Mesendoderm (in vitro differentiated cells): Measurements from ENCODE around the gene STX18.
"Not testable (repeated sequence)": the region's sequence is repeated elsewhere in the genome, so short reads cannot be mapped to it uniquely, and the experiment has no call there.

Experiments
- DNase-seq: peaks from one replicate; pipeline ENCODE4 v3.0.0; 2013
- H2AK5ac ChIP-seq: 2 replicates; pipeline ENCODE4 v1.6.1; 2013; ENCODE audit warnings: low read length, inconsistent platforms
- H2BK120ac ChIP-seq: 2 replicates; pipeline ENCODE4 v1.6.1; 2013; ENCODE audit warnings: low read depth, mild to moderate bottlenecking, low read length, moderate library complexity, mixed read lengths
- H2BK15ac ChIP-seq: replicated peaks from 2 replicates; pipeline ENCODE4 v1.6.1; 2013; ENCODE audit warnings: low read depth, mild to moderate bottlenecking, moderate library complexity
- H2BK5ac ChIP-seq: 2 replicates; pipeline ENCODE4 v1.6.1; 2013; ENCODE audit warnings: low read length, inconsistent platforms
- H3K18ac ChIP-seq: 2 replicates; pipeline ENCODE4 v1.6.1; 2013; ENCODE audit warnings: mild to moderate bottlenecking, low read length, mixed read lengths
- H3K23ac ChIP-seq: one replicate; pipeline ENCODE4 v1.6.1; 2013; ENCODE audit warnings: low read length
- H3K27ac ChIP-seq: 2 replicates; pipeline ENCODE4 v1.5.1; 2013; ENCODE audit warnings: low read depth, mild to moderate bottlenecking, inconsistent platforms, low read length, moderate library complexity
- H3K27me3 ChIP-seq: 2 replicates; pipeline ENCODE4 v1.6.1; 2013; ENCODE audit warnings: low read length, control low read depth, mild to moderate bottlenecking, inconsistent platforms; ENCODE audit not compliant: insufficient read depth, poor library complexity
- H3K36me3 ChIP-seq: 2 replicates; pipeline ENCODE4 v1.6.1; 2013; ENCODE audit warnings: low read length, inconsistent platforms; ENCODE audit not compliant: control insufficient read depth, insufficient read depth
- H3K4ac ChIP-seq: one replicate; pipeline ENCODE4 v1.6.1; 2013; ENCODE audit warnings: low read depth, mild to moderate bottlenecking, low read length, moderate library complexity
- H3K4me1 ChIP-seq: 2 replicates; pipeline ENCODE4 v1.6.1; 2013; ENCODE audit warnings: low read depth, low read length, inconsistent platforms; ENCODE audit not compliant: control insufficient read depth
- H3K4me2 ChIP-seq: 2 replicates; pipeline ENCODE4 v1.6.1; 2013; ENCODE audit warnings: low read length
- H3K4me3 ChIP-seq: 2 replicates; pipeline ENCODE4 v1.5.1; 2013; ENCODE audit warnings: mild to moderate bottlenecking, low read length
- H3K56ac ChIP-seq: one replicate; pipeline ENCODE4 v1.6.1; 2013; ENCODE audit warnings: low read length
- H3K79me1 ChIP-seq: 2 replicates; pipeline ENCODE4 v1.6.1; 2013; ENCODE audit warnings: low read length, inconsistent platforms
- H3K79me2 ChIP-seq: 2 replicates; pipeline ENCODE4 v1.6.1; 2013; ENCODE audit warnings: mild to moderate bottlenecking, low read length; ENCODE audit not compliant: control insufficient read depth, insufficient read depth
- H3K9ac ChIP-seq: 2 replicates; pipeline ENCODE4 v1.6.1; 2013; ENCODE audit warnings: low read length, inconsistent platforms
- H4K5ac ChIP-seq: one replicate; pipeline ENCODE4 v1.6.1; 2013; ENCODE audit warnings: low read length
- H4K8ac ChIP-seq: one replicate; pipeline ENCODE4 v1.6.1; 2013; ENCODE audit warnings: low read depth, mild to moderate bottlenecking, control low read depth, low read length, moderate library complexity
- WGBS: extraction: QIAGEN DNeasy Blood & Tissue Kit; methylation state at CpG from one replicate; pipeline ENCODE4 v1.1.7; 2013; ENCODE audit warnings: low lambda C conversion rate, missing lambda C conversion rate; ENCODE audit not compliant: insufficient coverage; ENCODE audit errors: extremely low coverage; 5-methylcytosine and 5-hydroxymethylcytosine counted together

STX18 gene

DNA sequence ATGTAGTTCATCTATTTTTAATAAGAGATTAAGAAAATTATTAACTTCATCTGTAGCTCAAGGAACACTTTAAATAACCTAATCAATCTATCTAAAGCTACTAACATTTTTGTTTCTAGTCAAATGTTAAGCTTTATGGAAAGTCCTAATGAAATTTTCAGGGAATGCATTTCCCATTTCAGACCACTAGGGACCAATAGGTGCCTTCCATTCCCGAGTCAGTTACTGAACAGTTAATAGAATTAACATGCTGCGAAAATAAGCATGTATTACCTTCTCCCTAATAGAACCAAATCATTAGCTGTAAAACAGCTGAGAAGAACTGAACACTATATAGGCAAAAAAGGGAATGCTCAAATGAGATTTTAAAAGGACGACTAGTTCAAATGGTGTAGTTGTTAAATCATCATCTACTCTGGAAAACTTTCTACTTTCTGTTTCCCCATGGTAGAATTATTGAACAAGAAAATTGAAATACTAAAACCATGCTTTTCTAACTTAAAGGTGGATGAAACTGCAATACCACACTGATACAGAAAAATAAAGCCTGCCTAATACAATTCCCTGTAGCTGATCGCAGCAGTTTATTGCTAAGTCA lies 22.5 kb downstream of the STX18 start:
- no peaks in the 10 kb centered on the region for H3K4me1 ChIP-seq
- no peak overlapping the region for H2BK5ac ChIP-seq
- H3K36me3 ChIP-seq = no peaks in the 10 kb centered on the region
- H3K4me3 ChIP-seq = no peak overlapping the region
- no peak overlapping the region for H2BK15ac ChIP-seq
- H3K4me2 ChIP-seq = no peak overlapping the region
- H3K27ac ChIP-seq = no peak overlapping the region
- no peak overlapping the region for H3K4ac ChIP-seq
- no peak overlapping the region for H2BK120ac ChIP-seq
- H3K79me2 ChIP-seq = no peaks in the 10 kb centered on the region
- no peak overlapping the region for H3K18ac ChIP-seq
- H4K8ac ChIP-seq = no peak overlapping the region
- H3K27me3 ChIP-seq = no peaks in the 10 kb centered on the region
- no peak overlapping the region for H2AK5ac ChIP-seq
- H3K23ac ChIP-seq = no peak overlapping the region
- no peaks in the 10 kb centered on the region for H3K79me1 ChIP-seq
- H4K5ac ChIP-seq = no peak overlapping the region
- no peak overlapping the region for H3K9ac ChIP-seq
- WGBS = no CpG with 5 or more reads among the region's 4 CpGs
- DNase-seq = peak; percentile 29
- H3K56ac ChIP-seq = no peak overlapping the region

- no peak overlapping the region for H3K4me3 ChIP-seq
- H3K23ac ChIP-seq = no peak overlapping the region
- no peak overlapping the region for H3K9ac ChIP-seq
- H3K56ac ChIP-seq = no peak overlapping the region
- H3K79me1 ChIP-seq = no peaks in the 10 kb centered on the region
- H3K4ac ChIP-seq = no peak overlapping the region
- H2AK5ac ChIP-seq = no peak overlapping the region
- H2BK120ac ChIP-seq = no peak overlapping the region
- no peaks in the 10 kb centered on the region for H3K4me1 ChIP-seq
- no peak overlapping the region for H4K8ac ChIP-seq
- H3K18ac ChIP-seq = no peak overlapping the region
- H3K27ac ChIP-seq = no peak overlapping the region
- no CpG with 5 or more reads among the region's 5 CpGs for WGBS
- H3K79me2 ChIP-seq = no peaks in the 10 kb centered on the region
- H2BK5ac ChIP-seq = no peak overlapping the region
- H2BK15ac ChIP-seq = no peak overlapping the region
- no peaks in the 10 kb centered on the region for H3K36me3 ChIP-seq
- H3K4me2 ChIP-seq = no peak overlapping the region
- no peaks in the 10 kb centered on the region for H3K27me3 ChIP-seq
- no peak overlapping the region for H4K5ac ChIP-seq
- no peak for DNase-seq
Observed at GRCh38 chr4:4518747-4519146, 23.1 kb downstream of the STX18 start.

GRCh38 chr4:4514786-4515185 lies 27.1 kb downstream of the STX18 start:
- H3K4me3 ChIP-seq = no peak overlapping the region
- no peak overlapping the region for H2AK5ac ChIP-seq
- no peaks in the 10 kb centered on the region for H3K4me1 ChIP-seq
- no peak overlapping the region for H3K4ac ChIP-seq
- no peak for DNase-seq
- H3K23ac ChIP-seq = no peak overlapping the region
- no peaks in the 10 kb centered on the region for H3K79me2 ChIP-seq
- H2BK5ac ChIP-seq = no peak overlapping the region
- H3K56ac ChIP-seq = no peak overlapping the region
- H3K27me3 ChIP-seq = no peaks in the 10 kb centered on the region
- H2BK120ac ChIP-seq = no peak overlapping the region
- no peaks in the 10 kb centered on the region for H3K79me1 ChIP-seq
- no peak overlapping the region for H3K27ac ChIP-seq
- H3K18ac ChIP-seq = no peak overlapping the region
- H3K4me2 ChIP-seq = no peak overlapping the region
- no peak overlapping the region for H2BK15ac ChIP-seq
- no peak overlapping the region for H4K5ac ChIP-seq
- H3K36me3 ChIP-seq = no peaks in the 10 kb centered on the region
- H4K8ac ChIP-seq = no peak overlapping the region
- H3K9ac ChIP-seq = no peak overlapping the region

DNA sequence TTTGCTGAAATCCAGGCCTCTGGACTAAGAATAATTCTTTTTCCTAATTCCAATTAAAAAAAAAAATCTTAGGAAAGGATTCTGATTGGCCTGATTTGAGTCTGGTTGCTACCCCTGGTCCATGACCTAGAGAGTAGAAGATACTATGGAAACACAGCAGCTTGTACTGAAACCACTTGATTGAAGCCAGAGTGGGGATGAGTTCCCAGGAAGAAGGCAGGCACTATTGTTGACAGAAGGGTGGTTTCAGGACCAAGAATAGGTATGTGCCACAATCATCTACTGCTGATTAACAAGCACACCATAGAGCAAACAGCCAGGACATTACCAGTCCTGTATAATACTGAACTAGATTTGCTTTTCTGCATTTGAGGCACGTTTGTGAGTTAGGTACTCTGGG lies 29.6 kb downstream of the STX18 start:
- no peak for DNase-seq
- Histone ChIP-seq H2BK15ac (no peak overlapping the region), H3K4me2 (no peak overlapping the region), H3K9ac (no peak overlapping the region), H3K27me3 (no peaks in the 10 kb centered on the region), H3K79me2 (no peaks in the 10 kb centered on the region), H3K4ac (no peak overlapping the region), H3K4me3 (no peak overlapping the region), H2BK5ac (no peak overlapping the region), H3K27ac (no peak overlapping the region), H2BK120ac (no peak overlapping the region), H3K56ac (no peak overlapping the region), H2AK5ac (no peak overlapping the region), H3K23ac (no peak overlapping the region), H3K79me1 (no peaks in the 10 kb centered on the region), H3K36me3 (no peaks in the 10 kb centered on the region), H4K8ac (no peak overlapping the region), H4K5ac (no peak overlapping the region), H3K4me1 (no peaks in the 10 kb centered on the region), H3K18ac (no peak overlapping the region)
- WGBS = no CpG with 5 or more reads among the region's 1 CpG

DNA sequence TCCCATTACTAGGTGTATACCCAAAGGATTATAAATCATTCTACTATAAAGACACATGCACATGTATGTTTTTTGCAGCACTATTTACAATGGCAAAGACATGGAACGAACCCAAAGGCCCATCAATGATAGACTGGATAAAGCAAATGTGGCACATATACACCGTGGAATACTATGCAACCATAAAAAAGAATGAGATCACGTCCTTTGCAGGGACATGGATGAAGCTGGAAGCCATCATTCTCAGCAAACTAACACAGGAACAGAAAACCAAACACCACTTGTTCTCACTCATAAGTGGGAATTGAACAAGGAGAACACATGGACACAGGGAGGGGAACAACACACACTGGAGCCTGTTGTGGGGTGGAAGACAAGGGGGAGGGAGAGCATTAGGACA lies 31.2 kb downstream of the STX18 start:
- not testable (repeated sequence) for H3K79me2 ChIP-seq, H3K23ac ChIP-seq, H3K27ac ChIP-seq, H3K79me1 ChIP-seq, H3K18ac ChIP-seq, H3K4me1 ChIP-seq, H2BK5ac ChIP-seq, H3K9ac ChIP-seq, H2BK15ac ChIP-seq, H2BK120ac ChIP-seq, H2AK5ac ChIP-seq, H4K8ac ChIP-seq, H3K4me2 ChIP-seq, DNase-seq, H4K5ac ChIP-seq, H3K4ac ChIP-seq, H3K36me3 ChIP-seq, H3K27me3 ChIP-seq, H3K56ac ChIP-seq, H3K4me3 ChIP-seq
- no CpG with 5 or more reads among the region's 3 CpGs for WGBS

GRCh38 chr4:4509521-4509920 lies 32.3 kb downstream of the STX18 start:
- H3K56ac ChIP-seq = no peak overlapping the region
- no peak overlapping the region for H3K23ac ChIP-seq
- H3K9ac ChIP-seq = no peak overlapping the region
- H2BK15ac ChIP-seq = no peak overlapping the region
- no peaks in the 10 kb centered on the region for H3K79me1 ChIP-seq
- H3K18ac ChIP-seq = no peak overlapping the region
- no peaks in the 10 kb centered on the region for H3K4me1 ChIP-seq
- no peaks in the 10 kb centered on the region for H3K79me2 ChIP-seq
- no peak overlapping the region for H2BK120ac ChIP-seq
- H3K4ac ChIP-seq = no peak overlapping the region
- H3K4me3 ChIP-seq = no peak overlapping the region
- no peak overlapping the region for H2AK5ac ChIP-seq
- no peak overlapping the region for H4K5ac ChIP-seq
- no CpG with 5 or more reads among the region's 2 CpGs for WGBS
- H4K8ac ChIP-seq = no peak overlapping the region
- H2BK5ac ChIP-seq = no peak overlapping the region
- no peak overlapping the region for H3K27ac ChIP-seq
- no peak for DNase-seq
- H3K4me2 ChIP-seq = no peak overlapping the region
- no peaks in the 10 kb centered on the region for H3K36me3 ChIP-seq
- no peaks in the 10 kb centered on the region for H3K27me3 ChIP-seq
